H1 (cell line): Measurements from ENCODE around the gene PBXIP1. TPM values are rescaled to one million over a fixed set of nuclear protein-coding genes. Genes with fewer than 3 reads are reported as not detected.
A peak's percentile ranks its signal among the peaks of the same experiment; 100 is the strongest.

ENCODE experiments used
- CTCF ChIA-PET: fragments of 300-600 bp; sonication (Branson Sonifier 250); formaldehyde crosslinking; loops from one replicate; lab custom pipeline; 2021; ENCODE audit not compliant: partially characterized antibody; lab: Charles Lee
- POLR2A ChIA-PET: fragments of 300-600 bp; sonication (Branson Sonifier 250); formaldehyde crosslinking; loops from one replicate; lab custom pipeline; 2021; ENCODE audit warnings: inconsistent platforms; ENCODE audit not compliant: partially characterized antibody; lab: Charles Lee
- DNase-seq, 2 experiments: peaks; one replicate each; pipeline versions ENCODE4 v3.0.0 to v3.0.0-alpha.2; 2010 to 2022; ENCODE audit warnings: low spot score in 2 of 2, low read depth in 1 of 2, mixed read lengths in 1 of 2
- FAIRE-seq: peaks from 2 replicates; lab custom pipeline; 2011; peaks lifted over from hg19 to GRCh38; lab: Jason Lieb, UNC
- H2AFZ ChIP-seq: 2 replicates; pipeline ENCODE4 v1.8.1; 2012; ENCODE audit warnings: low read length, inconsistent platforms
- H2AK5ac ChIP-seq: 2 replicates; pipeline ENCODE4 v1.6.1; 2013; ENCODE audit warnings: low read depth, low read length
- H2BK120ac ChIP-seq: replicated peaks from 2 replicates; pipeline ENCODE3; 2013; ENCODE audit warnings: low read depth, low read length, inconsistent platforms
- H2BK12ac ChIP-seq: 2 replicates; pipeline ENCODE4 v1.6.1; 2013; ENCODE audit warnings: low read depth, low read length
- H2BK15ac ChIP-seq: 2 replicates; pipeline ENCODE4 v1.6.1; 2013; ENCODE audit warnings: low read length
- H2BK20ac ChIP-seq: 2 replicates; pipeline ENCODE4 v1.6.1; 2013; ENCODE audit warnings: low read length
- H2BK5ac ChIP-seq: 2 replicates; pipeline ENCODE4 v1.6.1; 2013; ENCODE audit warnings: low read depth, low read length
- H3K14ac ChIP-seq: 2 replicates; pipeline ENCODE4 v1.6.1; 2013; ENCODE audit warnings: inconsistent platforms; ENCODE audit not compliant: insufficient read length
- H3K18ac ChIP-seq: 2 replicates; pipeline ENCODE4 v1.6.1; 2013; ENCODE audit warnings: low read length; ENCODE audit errors: extremely low read depth
- H3K23ac ChIP-seq: 2 replicates; pipeline ENCODE4 v1.6.1; 2013; ENCODE audit warnings: inconsistent platforms; ENCODE audit not compliant: insufficient read length
- H3K23me2 ChIP-seq: 2 replicates; pipeline ENCODE4 v1.6.1; 2013; ENCODE audit warnings: low read depth, low read length
- H3K27ac ChIP-seq: 2 replicates; pipeline ENCODE4 v1.6.1; 2011; ENCODE audit warnings: low read depth, low read length, inconsistent platforms
- H3K27me3 ChIP-seq, 4 experiments: replicated peaks in 1 of 4; 1 replicate in 1 of 4; 2 replicates in 3 of 4; pipeline versions ENCODE4 v1.6.1 to v1.8.1; 2011 to 2013; ENCODE audit warnings: low read length in 3 of 4, mild to moderate bottlenecking in 3 of 4, inconsistent platforms in 2 of 4, mixed read lengths in 2 of 4, moderate library complexity in 1 of 4; ENCODE audit not compliant: control insufficient read depth in 3 of 4, insufficient read depth in 3 of 4; ENCODE audit errors: extremely low read depth in 1 of 4
- H3K36me3 ChIP-seq, 4 experiments: 2 replicates each; pipeline versions ENCODE4 v1.6.1 to v1.8.1; 2011 to 2013; ENCODE audit warnings: mild to moderate bottlenecking in 4 of 4, low read length in 3 of 4, moderate library complexity in 2 of 4, control low read depth in 1 of 4, inconsistent platforms in 1 of 4; ENCODE audit not compliant: insufficient read depth in 4 of 4, control insufficient read depth in 2 of 4
- H3K4ac ChIP-seq: replicated peaks from 2 replicates; pipeline ENCODE3; 2013; ENCODE audit warnings: low read length, low read depth, mixed read lengths, inconsistent platforms; ENCODE audit not compliant: insufficient read length
- H3K4me1 ChIP-seq, 4 experiments: replicated peaks in 1 of 4; 1 replicate in 1 of 4; 2 replicates in 3 of 4; pipeline versions ENCODE4 v1.6.1 to v1.8.1; 2011 to 2013; ENCODE audit warnings: low read length in 3 of 4, inconsistent platforms in 2 of 4, mixed read lengths in 1 of 4; ENCODE audit not compliant: insufficient read depth in 4 of 4, control insufficient read depth in 3 of 4
- H3K4me2 ChIP-seq, 2 experiments: 2 replicates each; pipeline versions ENCODE4 v1.6.1 to v1.8.1; 2011 to 2013; ENCODE audit warnings: low read depth in 2 of 2, low read length in 2 of 2, control low read depth in 1 of 2, inconsistent platforms in 1 of 2, mild to moderate bottlenecking in 1 of 2; ENCODE audit not compliant: insufficient read depth in 1 of 2
- H3K4me3 ChIP-seq, 4 experiments: fragments of 200-600, 300-600 bp in 1 of 4; sonication (generic), shearing (Covaris generic), sonication (Bioruptor Twin) in 1 of 4; 2 replicates each; pipeline versions ENCODE4 v1.5.1 to v1.8.1; 2011 to 2016; ENCODE audit warnings: low read length in 4 of 4, low read depth in 3 of 4, control low read depth in 2 of 4, inconsistent platforms in 2 of 4, mild to moderate bottlenecking in 2 of 4, mixed read lengths in 1 of 4, moderate library complexity in 1 of 4; ENCODE audit not compliant: insufficient read depth in 2 of 4; ENCODE audit errors: extremely low read depth in 1 of 4
- H3K56ac ChIP-seq: replicated peaks from 2 replicates; pipeline ENCODE3; 2013; ENCODE audit warnings: low read depth, mild to moderate bottlenecking, mixed read lengths, low read length, inconsistent platforms; ENCODE audit not compliant: insufficient read length
- H3K79me1 ChIP-seq: 2 replicates; pipeline ENCODE4 v1.6.1; 2013; ENCODE audit warnings: low read depth, low read length, control low read depth
- H3K79me2 ChIP-seq, 2 experiments: 2 replicates each; pipeline versions ENCODE4 v1.6.1 to v1.8.1; 2012 to 2013; ENCODE audit warnings: low read length in 2 of 2, mild to moderate bottlenecking in 2 of 2, inconsistent platforms in 1 of 2; ENCODE audit not compliant: insufficient read depth in 2 of 2, control insufficient read depth in 1 of 2
- H3K9ac ChIP-seq, 4 experiments: replicated peaks in 1 of 4; 1 replicate in 1 of 4; 2 replicates in 3 of 4; pipeline versions ENCODE4 v1.6.1 to v1.8.1; 2011 to 2013; ENCODE audit warnings: low read depth in 3 of 4, low read length in 3 of 4, control low read depth in 2 of 4, mild to moderate bottlenecking in 2 of 4, moderate library complexity in 2 of 4, inconsistent platforms in 1 of 4; ENCODE audit errors: extremely low read depth in 1 of 4
- H3K9me3 ChIP-seq, 2 experiments: 2 replicates each; pipeline versions ENCODE4 v1.6.1 to v1.8.1; 2012 to 2013; ENCODE audit warnings: mild to moderate bottlenecking in 2 of 2, moderate library complexity in 2 of 2, control low read depth in 1 of 2, inconsistent platforms in 1 of 2, low read depth in 1 of 2, low read length in 1 of 2, mixed read lengths in 1 of 2; ENCODE audit not compliant: insufficient read depth in 2 of 2
- H4K20me1 ChIP-seq, 2 experiments: replicated peaks in 1 of 2; 2 replicates each; pipeline versions ENCODE3 to v1.8.1; 2011 to 2013; ENCODE audit warnings: inconsistent platforms in 2 of 2, low read length in 2 of 2, mild to moderate bottlenecking in 1 of 2; ENCODE audit not compliant: insufficient read depth in 2 of 2, control insufficient read depth in 1 of 2
- H4K5ac ChIP-seq: 2 replicates; pipeline ENCODE4 v1.6.1; 2013; ENCODE audit warnings: low read length, low read depth, mixed read lengths, inconsistent platforms; ENCODE audit not compliant: insufficient read length
- H4K8ac ChIP-seq: 2 replicates; pipeline ENCODE4 v1.8.0; 2013; ENCODE audit warnings: mild to moderate bottlenecking, moderate library complexity, low read length, inconsistent platforms; ENCODE audit not compliant: insufficient read depth; ENCODE audit errors: extremely low read depth
- H4K91ac ChIP-seq: replicated peaks from 2 replicates; pipeline ENCODE3; 2013; ENCODE audit warnings: low read length, mixed read lengths, inconsistent platforms; ENCODE audit not compliant: insufficient read length
- ATF2 ChIP-seq: IDR thresholded peaks from 2 replicates; pipeline ENCODE4 v1.6.1; 2012; ENCODE audit warnings: low read length, inconsistent platforms
- BACH1 ChIP-seq: IDR thresholded peaks from 2 replicates; pipeline ENCODE4 v1.6.1; 2012; ENCODE audit warnings: low read length, improper control_type of control experiment
- BRCA1 ChIP-seq: IDR thresholded peaks from 2 replicates; pipeline ENCODE4 v1.6.1; 2012; ENCODE audit warnings: low read depth, low read length, improper control_type of control experiment
- CBX8 ChIP-seq: fragments of 300-800, 300-1000 bp; sonication (generic); IDR thresholded peaks from 2 replicates; pipeline ENCODE4 v1.7.1; 2016; ENCODE audit warnings: low read depth, low read length, borderline replicate concordance
- CEBPB ChIP-seq: IDR thresholded peaks from 2 replicates; pipeline ENCODE4 v1.6.1; 2012; ENCODE audit warnings: low read depth, low read length
- CREB1 ChIP-seq: IDR thresholded peaks from 2 replicates; pipeline ENCODE4 v1.6.1; 2012; ENCODE audit warnings: inconsistent platforms
- FOSL1 ChIP-seq: IDR thresholded peaks from 2 replicates; pipeline ENCODE4 v1.6.1; 2011; ENCODE audit warnings: mild to moderate bottlenecking, low read depth, low read length, moderate library complexity; ENCODE audit not compliant: insufficient read depth
- KDM5A ChIP-seq: fragments of 200-600 bp; IDR thresholded peaks from 2 replicates; pipeline ENCODE4 v1.7.1; 2012; ENCODE audit warnings: mild to moderate bottlenecking, low read length, inconsistent platforms, mixed read lengths
- NANOG ChIP-seq: IDR thresholded peaks from 2 replicates; pipeline ENCODE4 v1.6.1; 2011; ENCODE audit warnings: low read length, low read depth, mild to moderate bottlenecking, inconsistent platforms; ENCODE audit not compliant: insufficient read depth, poor library complexity, severe bottlenecking
- POU5F1 ChIP-seq: IDR thresholded peaks from 2 replicates; pipeline ENCODE4 v1.6.1; 2011; ENCODE audit warnings: low read depth, mild to moderate bottlenecking, low read length, moderate library complexity
- RBBP5 ChIP-seq: IDR thresholded peaks from 2 replicates; pipeline ENCODE4 v1.7.1; 2012; ENCODE audit warnings: low read depth, mild to moderate bottlenecking, inconsistent platforms, low read length, moderate library complexity, borderline replicate concordance
- YY1 ChIP-seq: IDR thresholded peaks from 2 replicates; pipeline ENCODE4 v1.6.1; 2011; ENCODE audit warnings: low read depth, mild to moderate bottlenecking, low read length
- WGBS, 2 experiments: shearing (Covaris generic) in 1 of 2; methylation state at CpG; one replicate each; pipeline versions ENCODE4 v1.1.6 to v1.1.7; 2013 to 2015; ENCODE audit warnings: low lambda C conversion rate in 2 of 2, mixed read lengths in 2 of 2, inconsistent platforms in 1 of 2, low coverage in 1 of 2, missing lambda C conversion rate in 1 of 2; ENCODE audit not compliant: insufficient replicate concordance in 2 of 2, insufficient coverage in 1 of 2, insufficient read length in 1 of 2; ENCODE audit errors: extremely low coverage in 1 of 2, missing lambda C conversion rate in 1 of 2; 5-methylcytosine and 5-hydroxymethylcytosine counted together
- polyA plus RNA-seq, 7 experiments: library from polyadenylated mRNA; depleted of rRNA in 3 of 7; stranded (reverse) in 5 of 7; unstranded in 2 of 7; fragments of >200 nt in 5 of 7; fragments of 200-250 nt in 2 of 7; gene quantifications; 1 replicate in 5 of 7; 2 replicates in 1 of 7; 4 replicates in 1 of 7; pipeline versions ENCODE4 v1.2.1 to v1.2.3, GENCODE V29; 2011 to 2013; ENCODE audit warnings: missing spikeins in 2 of 7, mixed read lengths in 2 of 7
- total RNA-seq: library from RNA; stranded (reverse); fragmentation: NEBNext Ultra II Directional; extraction: Animal tissue kit (Norgen Biotek cat#: 25700); gene quantifications from 2 replicates; pipeline ENCODE4 v1.2.1, GENCODE V29; 2021

The PBXIP1 gene
- total and polyA plus RNA-seq, 2 of the 8 experiments (the other 6 are each of a cell fraction or from before 2014, with no cell fraction given): 12.0 to 19.8 TPM

GRCh38 chr1:154937988-154938386 lies 17.9 kb downstream of the PBXIP1 start:
- Histone ChIP-seq H3K9ac (peak overlapping the region in 2 of 4 experiments; percentile 83 to 99; a peak in 1 of 7 replicates), H3K4ac (no peak overlapping the region), H2BK12ac (no peak overlapping the region), H4K91ac (no peak overlapping the region), H4K20me1 (no peaks in the 10 kb centered on the region), H2BK120ac (no peak overlapping the region), H3K9me3 (no peaks in the 10 kb centered on the region), H3K79me2 (no peaks in the 10 kb centered on the region), H3K27ac (no peak overlapping the region), H2BK20ac (no peak overlapping the region), H3K14ac (no peak overlapping the region), H3K4me1 (peaks cover 4 to 9% (median 7%) of the 10 kb centered on the region in 4 experiments; a peak in 6 of 7 replicates), H3K36me3 (no peaks in the 10 kb centered on the region), H2BK15ac (no peak overlapping the region), H3K4me2 (peak overlapping the region in 1 of 2 experiments; percentile 79; a peak in 3 of 4 replicates), H4K5ac (no peak overlapping the region), H3K23ac (no peak overlapping the region), H2AK5ac (no peak overlapping the region), H4K8ac (no peak overlapping the region), H2BK5ac (no peak overlapping the region), H3K23me2 (peaks cover 12% of the 10 kb centered on the region), H3K27me3 (no peaks in the 10 kb centered on the region), H3K56ac (no peak overlapping the region), H2AFZ (no peak overlapping the region), H3K4me3 (peak overlapping the region in 1 of 4 experiments; percentile 71; a peak in 2 of 8 replicates), H3K18ac (no peak overlapping the region), H3K79me1 (no peaks in the 10 kb centered on the region; the same call in 1 of the 2 replicates)
- FAIRE-seq (no peak), DNase-seq (no peak)
- CTCF ChIA-PET: interaction anchor here (0.5 to 1.3 kb wide), 2 partner anchors 44 to 89 kb away, joined by 4 to 5 read pairs; no protein-coding TSS in a partner anchor
- POLR2A ChIA-PET: interaction anchor here (0.6 to 2.6 kb wide), 3 partner anchors 10 to 38 kb away, joined by 3 to 22 read pairs (median 3); no protein-coding TSS in a partner anchor
- WGBS, 2 experiments: 88% methylated on average over 8 of the region's 8 CpGs; no CpG with 5 or more reads in 1 of the 2 experiments
- no peak for TF ChIP-seq BRCA1
- no peak for TF ChIP-seq FOSL1
- no peak for TF ChIP-seq CBX8
- TF ChIP-seq RBBP5: no peak
- no peak for TF ChIP-seq CREB1
- TF ChIP-seq CEBPB: no peak
- TF ChIP-seq KDM5A: no peak
- TF ChIP-seq NANOG: no peak
- TF ChIP-seq BACH1: no peak
- no peak for TF ChIP-seq ATF2
- no peak for TF ChIP-seq YY1
- TF ChIP-seq POU5F1: no peak
